Sigmoid colon (tissue), 7 donors: ENCODE results near the gene ETAA1. TPM values are rescaled to one million over a fixed set of nuclear protein-coding genes. Genes with fewer than 3 reads are reported as not detected.

ENCODE experiments used
- DNase-seq: peaks from one replicate; pipeline ENCODE4 v3.0.0-alpha.2; 2019
- H3K27ac ChIP-seq, 4 donors: fragments of 200-600 bp; sonication (generic); one replicate each; pipeline ENCODE4 v1.5.1; 2016 to 2019; ENCODE audit warnings: mild to moderate bottlenecking in 1 of 4
- H3K27me3 ChIP-seq, 3 donors: fragments of 200-600 bp; sonication (generic); one replicate each; pipeline ENCODE4 v1.5.1; 2019; ENCODE audit warnings: mild to moderate bottlenecking in 1 of 3
- H3K36me3 ChIP-seq, 4 donors: fragments of 200-600 bp; sonication (generic); one replicate each; pipeline ENCODE4 v1.5.1; 2016 to 2019
- H3K4me1 ChIP-seq, 4 donors: fragments of 200-600 bp; sonication (generic); one replicate each; pipeline ENCODE4 v1.5.1; 2017 to 2019
- H3K4me3 ChIP-seq, 4 donors: fragments of 200-600 bp; sonication (generic); one replicate each; pipeline ENCODE4 v1.5.1; 2017 to 2019; ENCODE audit warnings: mild to moderate bottlenecking in 2 of 4, moderate library complexity in 1 of 4
- H3K9me3 ChIP-seq, 4 donors: fragments of 200-600 bp in 3 of 4; sonication (generic) in 3 of 4; one replicate each; pipeline versions ENCODE4 v1.5.1 to v1.6.1; 2013 to 2019
- EP300 ChIP-seq, 4 donors: sonication (generic); formaldehyde crosslinking; IDR thresholded peaks; one replicate each; pipeline ENCODE4 v1.6.1; 2017; ENCODE audit warnings: antibody characterized with exemption in 4 of 4
- POLR2A ChIP-seq, 2 donors: fragments of 450-650 bp; IDR thresholded peaks; one replicate each; pipeline ENCODE4 v1.6.1; 2016; ENCODE audit warnings: antibody characterized with exemption in 2 of 2, mild to moderate bottlenecking in 2 of 2, moderate library complexity in 2 of 2
- POLR2AphosphoS5 ChIP-seq, 4 donors: sonication (generic); formaldehyde crosslinking; IDR thresholded peaks; one replicate each; pipeline ENCODE4 v1.6.1; 2017; ENCODE audit warnings: antibody characterized with exemption in 4 of 4
- WGBS, 2 donors: extraction: QIAGEN DNeasy Blood & Tissue Kit; methylation state at CpG; one replicate each; pipeline ENCODE4 v1.1.7; 2013; 5-methylcytosine and 5-hydroxymethylcytosine counted together
- intact Hi-C: fragments of 100-400 bp; cut with DNase I; formaldehyde crosslinking; loops from one replicate; pipeline ENCODE4 v1.15.1; 2023
- polyA plus RNA-seq, 3 donors: library from polyadenylated mRNA; stranded (reverse); fragments of 200-250 nt; gene quantifications; one replicate each; pipeline ENCODE4 v1.2.3, GENCODE V29; 2013
- total RNA-seq, 4 donors: library from RNA; depleted of rRNA; stranded (reverse); fragments of >200 nt; gene quantifications; one replicate each; pipeline ENCODE4 v1.1.0, GENCODE V29; 2016
- TF ChIP-seq, protein P1 (sequence below), 4 experiments: fragments of 450-650 bp in 3 of 4; fragments of 200-600 bp in 1 of 4; IDR thresholded peaks; one replicate each; pipeline ENCODE4 v1.5.1; 2016 to 2019; ENCODE audit warnings: antibody characterized with exemption in 4 of 4, mild to moderate bottlenecking in 3 of 4, moderate library complexity in 2 of 4
- donor health status: healthy with polysubstance abuse.
- donor health status: Bipolar disorder and iron deficiency.
- donor health status: healthy.

ETAA1 gene
- total RNA-seq (10 to 100 TPM; 12.1 to 20.0 (median 15.8) TPM), polyA plus RNA-seq (1 to 10 TPM; 3.0 to 4.8 (median 4.2) TPM)

GRCh38 chr2:67397143-67397986, at the start of gene ETAA1:
Gene ETAA1 (plus strand): TSS chr2:67397333. CDS start chr2:67397449, 116 bp downstream.
- H3K27ac ChIP-seq = peak within 1 kb of the TSS; percentile 90 to 95 (median 94)
- TF ChIP-seq, protein P1, sequence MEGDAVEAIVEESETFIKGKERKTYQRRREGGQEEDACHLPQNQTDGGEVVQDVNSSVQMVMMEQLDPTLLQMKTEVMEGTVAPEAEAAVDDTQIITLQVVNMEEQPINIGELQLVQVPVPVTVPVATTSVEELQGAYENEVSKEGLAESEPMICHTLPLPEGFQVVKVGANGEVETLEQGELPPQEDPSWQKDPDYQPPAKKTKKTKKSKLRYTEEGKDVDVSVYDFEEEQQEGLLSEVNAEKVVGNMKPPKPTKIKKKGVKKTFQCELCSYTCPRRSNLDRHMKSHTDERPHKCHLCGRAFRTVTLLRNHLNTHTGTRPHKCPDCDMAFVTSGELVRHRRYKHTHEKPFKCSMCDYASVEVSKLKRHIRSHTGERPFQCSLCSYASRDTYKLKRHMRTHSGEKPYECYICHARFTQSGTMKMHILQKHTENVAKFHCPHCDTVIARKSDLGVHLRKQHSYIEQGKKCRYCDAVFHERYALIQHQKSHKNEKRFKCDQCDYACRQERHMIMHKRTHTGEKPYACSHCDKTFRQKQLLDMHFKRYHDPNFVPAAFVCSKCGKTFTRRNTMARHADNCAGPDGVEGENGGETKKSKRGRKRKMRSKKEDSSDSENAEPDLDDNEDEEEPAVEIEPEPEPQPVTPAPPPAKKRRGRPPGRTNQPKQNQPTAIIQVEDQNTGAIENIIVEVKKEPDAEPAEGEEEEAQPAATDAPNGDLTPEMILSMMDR (IDR thresholded peaks at IDR 0.05) = no peak
- TF ChIP-seq POLR2AphosphoS5 (IDR thresholded peaks at IDR 0.05) (peak; percentile 92 to 95 (median 92)), EP300 (IDR thresholded peaks at IDR 0.05) (no peak), POLR2A (IDR thresholded peaks at IDR 0.05) (peak; percentile 77 to 82)

DNA sequence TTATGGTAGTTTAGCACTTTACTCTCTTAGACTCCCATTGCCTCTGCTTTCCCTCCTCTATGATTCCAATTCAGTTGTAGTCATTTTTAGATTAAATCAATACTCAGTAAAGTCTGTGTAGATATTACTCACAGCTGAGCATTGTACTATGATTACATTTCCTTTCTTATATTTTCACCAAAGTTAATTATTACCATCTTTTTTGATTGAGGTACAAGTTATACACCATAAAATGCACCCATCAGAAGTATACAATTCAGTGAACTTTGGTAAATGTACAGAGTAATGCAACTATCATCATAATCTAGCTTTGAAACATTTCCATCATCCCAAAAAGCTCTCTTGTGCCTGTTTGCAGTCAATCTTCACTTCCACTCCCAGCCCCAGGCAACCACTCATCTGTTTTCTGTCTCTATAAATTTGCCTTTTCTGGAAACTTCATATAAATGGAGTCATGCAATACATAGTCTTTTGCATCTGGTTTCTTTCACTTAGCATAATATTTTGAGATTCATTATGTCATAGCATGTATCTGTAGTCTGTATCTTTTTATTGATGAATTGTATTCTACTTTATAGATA, 30.2 kb upstream of the ETAA1 start:
- Histone ChIP-seq H3K36me3 (no peaks in the 10 kb centered on the region), H3K27ac (no peak overlapping the region), H3K4me3 (no peak overlapping the region), H3K4me1 (no peaks in the 10 kb centered on the region), H3K27me3 (no peaks in the 10 kb centered on the region), H3K9me3 (peaks cover 0 to 3% (median 0%) of the 10 kb centered on the region in 4 donors)
- no peak for DNase-seq
- TF ChIP-seq, protein P1 (IDR thresholded peaks at IDR 0.05) = no peak
- TF ChIP-seq POLR2AphosphoS5 (IDR thresholded peaks at IDR 0.05) (no peak), EP300 (IDR thresholded peaks at IDR 0.05) (no peak), POLR2A (IDR thresholded peaks at IDR 0.05) (no peak)
- intact Hi-C loops = no loop called here

More at GRCh38 chr2:67397143-67397986, at the start of gene ETAA1:
- Histone ChIP-seq H3K36me3 (peaks cover 0 to 4% (median 0%) of the 10 kb centered on the region in 4 donors), H3K4me3 (peak within 1 kb of the TSS; percentile 76 to 88 (median 83)), H3K4me1 (peaks cover 0 to 31% (median 13%) of the 10 kb centered on the region in 4 donors), H3K9me3 (no peaks in the 10 kb centered on the region), H3K27me3 (no peaks in the 10 kb centered on the region)
- intact Hi-C loops = loop anchor here (5.0 to 10.0 kb wide), 3 partner anchors 450 to 963 kb away; partner anchors contain the start of gene MEIS1
- DNase-seq = peak; percentile 97
- 0% methylated on average over 61 of the region's 61 CpGs for WGBS, 2 donors

GRCh38 chr2:67374481-67374880, 22.7 kb upstream of the ETAA1 start:
- intact Hi-C loops = no loop called here
- peak overlapping the region in 2 of 4 donors; percentile 2 to 17 for H3K4me3 ChIP-seq
- H3K27me3 ChIP-seq = no peaks in the 10 kb centered on the region
- TF ChIP-seq, protein P1 (IDR thresholded peaks at IDR 0.05) = no peak
- TF ChIP-seq POLR2AphosphoS5 (IDR thresholded peaks at IDR 0.05) = no peak
- no peak for TF ChIP-seq POLR2A (IDR thresholded peaks at IDR 0.05)
- TF ChIP-seq EP300 (IDR thresholded peaks at IDR 0.05) = no peak
- H3K9me3 ChIP-seq = no peaks in the 10 kb centered on the region
- no peak for DNase-seq
- no peaks in the 10 kb centered on the region for H3K36me3 ChIP-seq
- H3K27ac ChIP-seq = no peak overlapping the region
- 17 to 37% methylated on average over 2 of the region's 2 CpGs for WGBS, 2 donors
- H3K4me1 ChIP-seq = peaks cover 0 to 15% (median 10%) of the 10 kb centered on the region in 4 donors

DNA sequence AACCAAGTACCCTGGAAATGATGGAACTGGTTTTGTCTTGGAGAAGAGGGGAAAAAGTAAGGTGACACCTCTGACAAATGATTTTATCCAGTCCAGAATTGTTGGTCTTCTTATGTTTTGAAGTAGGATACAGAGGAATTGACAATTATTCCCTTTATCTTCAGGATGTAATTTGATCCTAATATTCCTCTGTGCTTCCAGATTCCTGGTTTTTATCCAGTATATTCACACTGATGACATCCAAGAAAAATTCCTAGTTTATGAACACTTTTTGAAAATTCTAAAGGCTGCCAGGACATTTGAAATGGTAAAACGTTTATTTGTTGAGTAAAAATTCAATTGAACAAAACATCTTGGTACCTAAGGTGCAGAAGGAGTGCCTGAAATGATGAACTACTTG, 22.2 kb upstream of the ETAA1 start:
- Histone ChIP-seq H3K36me3 (no peaks in the 10 kb centered on the region), H3K27me3 (no peaks in the 10 kb centered on the region), H3K27ac (no peak overlapping the region), H3K4me1 (peaks cover 0 to 15% (median 10%) of the 10 kb centered on the region in 4 donors), H3K9me3 (no peaks in the 10 kb centered on the region), H3K4me3 (peak overlapping the region in 1 of 4 donors; percentile 17)
- intact Hi-C loops = no loop called here
- TF ChIP-seq POLR2A (IDR thresholded peaks at IDR 0.05) (no peak), EP300 (IDR thresholded peaks at IDR 0.05) (no peak), POLR2AphosphoS5 (IDR thresholded peaks at IDR 0.05) (no peak)
- TF ChIP-seq, protein P1 (IDR thresholded peaks at IDR 0.05) = no peak
- WGBS, 2 donors = 58 to 62% methylated on average over 1 of the region's 1 CpG
- no peak for DNase-seq
